ENCODE measurements around the gene DSCAML1.

- TF ChIP-seq CTCF (IDR thresholded peaks at IDR 0.05) (no peak), POLR2A (IDR thresholded peaks at IDR 0.05) (no peak)
These were observed 368.7 kb downstream of the DSCAML1 start for GRCh38 chr11:117428186-117428855.

Data from upper lobe of left lung (tissue), 4 donors.